HG02763 (cell line): ENCODE data around the gene CADM1.

Experiments used
- ATAC-seq: cut with Tn5 transposase; IDR thresholded peaks from one replicate; pipeline ENCODE4 v1.9.1; 2021; ENCODE audit warnings: mild to moderate bottlenecking, moderate library complexity; ENCODE audit not compliant: unreplicated experiment

CADM1 gene

DNA sequence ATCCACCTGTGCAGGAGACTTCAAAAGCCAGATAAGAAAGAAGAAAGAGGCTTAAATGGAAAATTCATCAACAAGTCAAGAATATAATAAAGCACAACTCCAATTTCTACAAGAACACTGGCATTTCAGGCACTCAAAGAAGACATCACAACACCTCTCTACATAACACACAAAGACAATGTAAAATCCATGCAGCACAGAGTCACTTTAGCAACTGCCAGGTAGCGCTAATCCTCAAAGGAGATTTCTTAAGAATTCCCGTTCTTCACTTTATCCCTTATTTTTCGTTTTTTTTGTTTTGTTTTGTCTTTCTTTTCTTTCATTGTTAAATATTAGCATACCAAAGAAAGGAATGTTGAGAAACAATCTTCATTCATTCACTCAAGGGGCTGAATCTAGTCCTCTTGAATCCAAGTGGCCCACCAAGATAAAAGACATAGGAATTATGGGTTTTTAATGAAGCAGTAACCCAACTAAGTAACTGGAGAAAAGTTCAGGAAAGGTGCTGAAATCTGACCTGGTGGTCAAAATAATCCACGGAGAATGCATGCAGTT, 95.0 kb downstream of the CADM1 start:
- ATAC-seq, result no peak

DNA sequence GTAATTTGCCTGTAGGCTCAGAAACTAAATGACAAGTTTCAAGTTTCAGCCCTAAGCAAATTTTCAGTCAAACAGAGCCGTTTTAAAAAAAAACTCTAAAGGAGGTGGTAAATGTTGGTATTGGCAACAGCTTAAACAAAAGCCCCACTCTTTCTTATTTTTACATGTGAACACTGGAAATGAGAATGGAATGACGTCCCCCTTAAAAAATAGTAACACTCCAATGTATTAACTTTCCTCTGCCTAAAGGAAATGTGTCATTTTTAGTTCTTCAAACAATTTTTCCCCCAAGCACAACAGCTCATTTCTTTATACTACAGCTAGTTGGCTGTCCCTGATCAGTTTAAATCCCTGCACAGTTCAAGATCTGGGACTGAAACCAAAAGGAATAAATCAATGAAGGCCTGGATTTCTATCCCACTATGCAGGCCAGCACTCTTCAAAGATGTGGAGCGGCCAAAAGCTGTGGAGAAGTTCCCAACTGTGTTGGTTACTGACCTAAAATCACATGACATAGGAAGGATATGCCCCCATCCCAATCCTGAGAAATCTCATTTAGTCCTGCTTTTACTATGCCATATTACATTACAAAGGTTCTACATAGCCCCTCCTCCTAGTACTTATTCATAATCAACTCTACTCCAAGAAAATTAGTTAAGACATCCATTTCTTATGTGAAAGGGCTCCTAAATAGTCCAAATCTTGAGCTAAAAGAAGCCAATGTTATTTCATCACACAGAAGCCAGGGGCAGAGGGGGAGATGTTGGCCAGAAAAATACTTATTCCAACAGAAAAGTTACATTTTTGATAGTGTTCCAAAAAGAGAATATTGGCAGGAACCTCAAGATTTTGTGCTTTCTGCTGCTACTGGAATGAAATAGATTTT, 95.9 kb downstream of the CADM1 start:
- no peak for ATAC-seq

DNA sequence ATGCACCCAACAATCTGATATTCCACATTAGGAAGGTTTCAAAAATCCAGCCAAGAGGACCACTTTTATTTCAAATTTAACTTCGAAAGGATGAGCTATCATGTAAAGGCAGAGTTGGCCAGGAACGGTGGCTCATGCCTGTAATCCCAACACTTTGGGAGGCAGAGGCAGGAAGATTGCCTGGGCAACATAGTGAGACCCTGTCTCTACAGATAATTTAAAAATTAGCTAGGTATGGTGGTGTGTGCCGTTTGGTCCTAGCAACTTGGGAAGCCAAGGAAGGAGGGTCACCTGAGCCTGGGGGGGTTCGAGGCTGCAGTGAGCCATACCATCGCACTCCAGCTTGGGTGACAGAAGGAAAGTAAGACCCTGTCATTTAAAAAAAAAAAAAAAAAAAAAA, 96.7 kb downstream of the CADM1 start:
- ATAC-seq, result no peak

DNA sequence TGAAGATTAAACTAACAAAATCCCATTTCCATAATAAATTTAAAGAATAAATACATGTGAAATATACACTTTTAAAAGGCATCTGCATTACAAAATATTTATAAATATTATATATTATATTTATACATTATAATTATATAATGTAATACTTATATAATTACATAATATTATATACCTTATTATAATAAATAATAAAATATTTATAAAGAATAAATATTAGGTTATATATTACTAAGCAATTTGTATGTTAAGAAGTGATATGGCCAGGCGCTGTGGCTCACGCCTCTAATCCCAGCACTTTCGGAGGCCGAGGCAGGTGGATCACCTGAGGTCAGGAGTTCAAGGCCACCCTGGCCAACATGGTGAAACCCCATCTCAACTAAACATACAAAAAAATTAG, 97.8 kb downstream of the CADM1 start:
- no peak for ATAC-seq

DNA sequence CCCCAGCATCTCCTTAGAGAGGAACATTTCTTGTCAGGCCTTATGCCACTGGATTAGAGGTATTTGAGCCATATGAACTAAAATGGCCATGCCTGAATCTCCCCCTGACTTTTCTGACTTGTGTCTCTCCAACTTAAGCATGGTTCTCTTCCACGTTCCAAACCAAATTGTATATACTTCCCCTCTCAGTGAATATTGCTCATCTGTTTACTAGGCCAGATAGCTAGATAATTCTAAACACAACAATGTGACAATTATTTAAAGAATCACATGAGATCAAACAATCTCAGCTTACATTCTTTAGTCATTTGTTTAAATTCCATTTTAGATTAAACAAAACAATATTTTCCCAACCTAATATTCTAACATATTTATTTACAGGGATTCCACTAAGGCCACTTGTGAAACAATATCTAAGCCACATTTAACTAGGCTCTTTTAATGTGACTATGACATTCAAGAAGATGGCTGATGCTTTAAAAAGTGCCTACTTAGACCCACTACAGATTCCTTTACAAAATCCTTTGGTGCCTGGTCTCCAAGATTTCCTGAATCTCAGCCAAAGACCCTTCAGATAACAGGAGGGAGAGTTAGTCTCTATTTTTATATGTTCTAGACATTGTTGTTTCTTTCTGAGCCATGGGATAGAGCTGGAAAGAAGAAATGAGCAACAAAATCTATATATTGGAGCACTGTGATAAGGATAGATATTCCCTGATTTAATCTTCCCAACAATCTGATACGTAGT, 105.7 kb downstream of the CADM1 start:
- no peak for ATAC-seq

DNA sequence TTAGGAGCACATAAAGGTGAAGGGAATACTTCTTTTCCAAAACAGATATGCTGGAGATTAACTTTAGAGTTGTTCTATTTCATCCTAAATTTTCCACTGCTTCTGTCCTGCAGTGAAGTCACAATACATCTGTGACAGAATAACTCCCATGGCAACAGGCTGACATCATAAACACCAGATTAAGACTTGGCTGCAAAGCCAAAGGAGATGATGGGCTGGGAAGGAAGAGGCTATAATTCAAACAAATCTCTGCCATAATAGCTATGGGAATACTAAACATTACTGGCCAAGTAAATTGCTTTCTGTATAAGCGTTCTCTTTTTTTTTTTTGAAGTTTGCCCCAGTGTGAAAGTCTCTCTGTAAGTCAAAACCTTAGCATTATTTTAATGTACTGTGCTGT, 107.7 kb downstream of the CADM1 start:
- no peak for ATAC-seq

DNA sequence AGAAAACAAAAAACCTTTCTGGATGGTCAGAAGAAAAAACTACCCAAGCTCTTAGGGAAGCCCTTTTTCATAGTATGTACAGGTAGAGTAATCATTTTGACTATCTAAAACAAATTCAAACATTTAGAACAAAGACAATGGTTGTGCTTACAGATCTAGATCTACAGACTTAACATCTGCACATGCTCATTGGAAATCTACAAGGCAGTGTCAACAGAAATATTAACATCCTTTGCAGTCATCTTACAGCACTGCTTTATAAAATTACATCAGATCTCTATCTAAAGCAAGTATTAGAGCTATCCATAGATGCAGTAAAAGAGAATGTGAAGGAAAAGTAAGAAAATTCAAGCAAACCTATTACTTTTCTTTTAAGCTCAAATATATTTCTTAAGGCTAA, 110.3 kb downstream of the CADM1 start:
- no peak for ATAC-seq

DNA sequence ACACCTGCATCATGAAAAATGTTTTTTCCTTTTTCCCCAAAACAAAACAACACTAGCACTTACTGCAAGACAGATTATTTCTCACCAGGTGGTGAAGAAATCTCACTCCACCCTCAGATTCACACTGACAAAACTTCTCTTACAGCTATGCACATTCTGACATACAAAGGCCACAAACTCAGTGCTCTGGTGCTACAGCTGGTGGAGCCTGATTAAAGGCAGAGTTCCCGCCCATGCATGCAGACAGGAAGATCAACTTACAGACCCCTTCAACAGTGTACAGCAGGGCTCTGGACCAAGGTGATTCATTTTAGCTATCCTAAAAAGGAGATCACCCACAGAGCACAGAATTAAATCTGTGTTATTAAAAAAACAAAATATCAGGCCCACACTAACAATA, 112.6 kb downstream of the CADM1 start:
- ATAC-seq, result no peak

DNA sequence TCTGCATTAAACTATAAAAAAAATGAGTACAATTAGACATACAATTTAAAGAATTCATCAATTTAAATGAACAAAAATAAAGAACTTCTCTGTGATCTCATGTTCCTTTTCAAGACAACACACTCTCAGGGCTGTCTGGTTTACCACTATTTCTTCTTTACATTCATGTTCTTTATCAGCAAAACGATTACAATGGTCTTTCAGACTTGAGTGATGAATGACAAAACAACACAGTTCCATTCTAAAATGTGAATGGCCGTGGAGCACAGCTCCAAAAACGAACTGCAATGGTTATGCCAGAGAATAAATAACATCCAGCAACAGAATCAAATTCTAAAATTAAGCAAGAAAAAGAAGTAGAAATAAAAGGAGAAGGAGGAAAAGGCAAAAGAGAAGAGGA, 113.1 kb downstream of the CADM1 start:
- ATAC-seq, result no peak

DNA sequence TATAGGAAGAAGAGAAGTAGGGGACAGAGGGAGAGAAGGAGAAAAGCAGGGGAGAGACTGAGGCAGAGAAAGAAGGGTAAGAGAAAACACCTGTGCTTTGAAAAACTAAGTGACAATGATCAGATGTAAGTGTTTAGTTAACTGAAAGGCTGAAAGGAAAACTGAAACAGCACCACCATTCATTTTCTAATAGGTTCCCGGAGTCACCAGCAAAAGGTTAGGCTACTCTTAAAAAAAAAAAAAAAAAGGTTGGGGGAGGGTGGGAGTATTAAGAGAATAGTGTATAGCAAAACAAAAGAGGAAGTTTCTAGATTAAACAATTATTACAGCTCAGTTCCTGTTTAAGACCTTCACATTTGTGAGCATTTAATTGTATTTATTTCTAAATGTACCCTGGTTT, 113.8 kb downstream of the CADM1 start:
- no peak for ATAC-seq

DNA sequence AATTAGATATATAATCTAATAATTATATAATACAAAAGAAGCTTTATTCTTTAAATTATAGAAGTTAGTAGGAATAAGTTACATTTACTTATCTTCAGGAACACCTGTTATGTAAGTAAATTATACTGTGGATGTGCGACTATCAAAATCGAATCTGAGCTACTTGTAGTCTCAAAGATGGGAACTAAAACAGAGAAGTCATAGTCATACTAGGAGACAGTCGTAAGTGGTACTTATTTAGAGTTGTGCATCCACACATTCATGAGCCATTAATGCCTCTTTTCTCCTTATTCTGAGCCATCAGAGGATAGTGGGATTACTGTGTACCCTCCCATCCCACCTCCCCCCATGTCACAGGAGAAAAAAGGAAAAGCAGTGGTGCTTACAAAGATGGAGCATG, 114.4 kb downstream of the CADM1 start:
- ATAC-seq, result no peak

DNA sequence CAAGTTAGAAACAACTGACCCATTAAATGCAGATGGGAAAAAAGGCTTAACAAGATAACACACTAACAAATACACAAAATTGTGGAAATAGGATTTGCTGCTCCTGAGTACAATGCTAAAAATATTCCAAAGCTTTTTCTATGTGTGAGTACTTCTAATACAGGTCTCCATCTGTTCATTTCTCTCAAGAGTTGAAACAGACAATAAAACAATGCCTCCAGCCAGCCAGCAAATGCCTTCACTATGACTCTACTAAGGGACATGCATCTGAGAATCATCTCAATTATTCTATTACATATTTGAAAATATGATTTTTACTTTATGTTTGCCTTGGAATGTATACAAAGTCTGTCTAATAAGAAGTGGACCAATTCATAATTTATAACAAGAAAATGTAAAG, 119.0 kb downstream of the CADM1 start:
- ATAC-seq, result no peak

DNA sequence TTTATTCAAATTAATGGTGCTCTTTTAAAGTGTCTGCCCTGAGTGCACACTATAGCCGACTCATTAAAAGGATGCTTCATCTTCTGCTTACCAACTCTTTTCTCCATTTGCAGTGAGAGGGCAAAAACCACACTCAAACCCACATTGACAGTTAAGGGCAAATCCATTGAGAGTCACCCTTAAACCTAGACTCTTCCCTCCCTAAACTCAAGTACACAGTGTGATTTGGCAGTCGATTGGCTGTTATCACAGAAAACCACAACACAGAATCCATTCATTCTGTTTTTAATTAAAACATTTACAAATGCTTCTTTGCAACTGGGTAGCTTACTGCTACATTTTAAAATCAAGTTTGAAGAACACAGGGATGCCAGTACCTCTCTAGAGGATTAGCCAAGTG, 120.0 kb downstream of the CADM1 start:
- ATAC-seq, result no peak

DNA sequence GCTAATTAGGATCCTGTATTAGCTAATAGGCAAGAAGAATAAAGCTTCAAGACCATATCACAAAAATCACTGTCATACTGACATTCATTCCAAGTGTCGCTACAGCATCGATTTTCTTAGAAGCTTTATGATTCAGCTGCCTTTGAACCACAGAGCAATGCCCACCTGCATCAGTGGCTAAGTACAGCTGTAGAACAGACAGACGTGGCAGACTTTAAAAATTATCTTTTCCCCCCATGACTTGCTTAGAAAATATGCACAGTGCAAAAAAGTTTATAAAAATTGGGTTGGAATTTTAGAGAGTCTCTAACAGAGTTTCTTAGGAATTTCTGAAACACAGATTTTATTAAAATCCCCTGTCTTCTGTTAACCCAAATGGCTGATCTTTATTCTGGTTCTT, 120.8 kb downstream of the CADM1 start:
- ATAC-seq, result no peak

DNA sequence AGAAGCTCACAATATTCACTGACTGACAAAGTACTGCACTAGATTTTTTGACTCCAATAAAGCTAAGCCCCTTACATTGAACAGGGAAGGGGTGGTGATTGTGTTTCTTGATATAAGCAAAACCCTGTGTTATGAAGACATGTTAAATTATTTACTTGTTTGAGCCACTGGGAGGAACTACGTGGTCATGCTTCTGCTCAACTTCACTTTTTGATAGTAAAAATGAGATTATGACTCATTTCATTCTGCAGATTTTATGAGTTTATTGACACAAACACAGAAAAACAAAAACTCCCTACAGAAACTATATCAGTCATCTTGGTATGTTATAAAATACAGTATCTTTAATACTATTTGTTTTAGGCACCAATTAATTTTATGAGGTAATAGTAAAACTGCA, 124.7 kb downstream of the CADM1 start:
- ATAC-seq, result no peak

DNA sequence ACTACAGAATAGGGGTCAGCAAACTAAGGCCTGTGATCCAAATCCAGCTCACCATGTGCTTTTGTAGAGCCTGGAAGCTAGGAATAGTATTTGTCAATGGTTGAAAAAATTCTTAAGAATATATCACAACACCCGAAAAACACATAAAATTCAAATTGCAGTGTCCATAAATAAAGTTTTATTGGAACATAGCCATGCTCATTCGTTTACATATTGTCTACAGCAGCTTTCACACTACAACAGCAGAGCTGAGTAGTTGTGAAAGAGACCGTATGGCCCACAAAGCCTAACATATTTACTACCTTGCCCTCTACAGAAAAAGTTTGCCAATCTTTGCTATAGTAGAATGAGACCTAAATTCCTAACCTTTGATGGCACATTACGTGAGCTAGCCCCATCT, 125.7 kb downstream of the CADM1 start:
- ATAC-seq, result no peak

DNA sequence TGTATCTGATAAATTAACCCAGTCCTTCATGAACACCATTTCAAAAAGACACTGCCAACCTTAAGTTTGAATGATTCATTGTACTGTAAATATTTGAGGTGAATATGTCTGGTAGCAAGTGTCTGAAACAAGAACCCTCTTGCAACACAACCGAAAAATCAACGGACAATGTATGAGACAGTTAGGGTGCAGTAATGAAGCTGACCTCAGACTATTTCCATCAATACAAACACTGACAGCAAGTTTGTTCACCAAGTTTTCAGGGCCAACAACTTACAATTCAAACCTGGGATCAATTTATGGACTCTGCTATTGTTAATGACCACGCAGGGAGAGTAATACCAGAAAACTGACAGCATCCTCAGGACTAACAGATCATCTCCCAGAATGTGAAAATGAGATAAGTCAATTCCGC, 126.3 kb downstream of the CADM1 start:
- ATAC-seq, result no peak

DNA sequence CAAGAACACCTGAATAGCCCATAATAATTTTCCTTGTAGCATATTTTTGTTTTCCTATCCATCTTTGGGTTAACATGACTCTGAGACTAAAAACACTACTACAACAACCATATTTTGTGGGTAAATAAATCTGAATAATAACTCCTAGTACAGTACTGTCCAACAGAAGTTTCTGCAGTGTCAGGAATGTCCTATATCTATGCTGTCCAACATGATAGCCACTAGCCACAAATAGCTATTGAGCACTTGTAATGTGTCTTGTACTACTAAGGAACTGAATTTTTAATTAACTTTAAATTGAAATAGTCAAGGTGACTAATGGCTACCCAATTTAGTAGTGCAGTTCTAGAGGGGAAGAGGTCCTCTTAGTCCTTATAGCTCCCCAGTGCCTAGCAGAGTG, 135.6 kb downstream of the CADM1 start:
- no peak for ATAC-seq

DNA sequence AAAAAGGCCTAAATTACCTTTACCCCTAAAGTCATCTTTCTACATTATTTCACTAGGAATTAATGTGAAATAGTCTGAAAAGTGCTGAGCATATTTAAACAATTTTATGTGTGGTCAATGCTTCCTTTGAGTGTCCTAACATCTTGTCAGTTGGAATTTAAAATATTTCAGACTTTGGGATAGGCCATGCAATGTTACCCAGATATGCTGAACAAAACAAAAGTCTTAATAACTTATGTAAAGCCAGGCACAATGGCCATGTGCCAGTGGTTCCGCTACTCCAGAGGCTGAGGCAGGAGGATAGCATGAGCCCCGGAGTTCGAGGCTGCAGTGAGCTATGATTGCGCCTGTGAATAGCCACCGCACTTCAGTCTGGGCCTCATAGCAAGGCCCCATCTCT, 137.4 kb downstream of the CADM1 start:
- no peak for ATAC-seq

DNA sequence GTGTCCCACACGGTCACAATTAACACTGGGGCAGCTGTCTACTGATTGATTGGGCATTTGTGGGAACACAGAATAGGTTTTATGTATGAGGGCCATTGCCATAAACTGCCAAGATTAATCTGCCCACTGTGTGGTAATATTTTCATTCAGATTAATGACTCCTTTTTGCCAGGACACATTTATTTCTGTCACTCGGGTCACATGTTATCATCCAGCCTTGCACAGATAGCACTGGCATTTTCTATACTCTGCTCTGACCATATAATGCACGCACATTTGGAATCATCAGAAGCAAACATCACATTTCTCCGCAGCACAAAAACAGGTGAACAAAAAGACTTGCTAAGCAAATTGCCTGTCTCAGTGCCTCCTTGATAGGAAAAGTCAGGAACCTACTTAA, 138.3 kb downstream of the CADM1 start:
- no peak for ATAC-seq

DNA sequence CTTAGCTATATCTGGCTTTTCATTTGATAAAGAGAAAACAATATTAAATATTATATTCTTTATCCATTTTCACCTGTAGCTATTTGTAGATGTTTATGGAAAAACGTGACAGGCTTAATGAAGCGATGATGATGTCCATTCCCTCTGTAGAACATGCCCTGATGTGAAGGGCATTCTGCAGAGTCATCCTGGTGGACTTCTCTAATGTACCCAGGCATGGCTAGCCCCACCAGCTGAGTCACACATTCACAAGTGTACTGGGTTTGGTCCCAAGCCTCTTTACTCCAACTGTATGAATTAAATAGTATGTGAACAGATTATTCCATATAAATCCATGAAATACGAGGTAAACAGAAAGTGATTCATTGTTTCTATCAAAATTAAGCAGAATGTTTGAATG, 139.3 kb downstream of the CADM1 start:
- no peak for ATAC-seq

DNA sequence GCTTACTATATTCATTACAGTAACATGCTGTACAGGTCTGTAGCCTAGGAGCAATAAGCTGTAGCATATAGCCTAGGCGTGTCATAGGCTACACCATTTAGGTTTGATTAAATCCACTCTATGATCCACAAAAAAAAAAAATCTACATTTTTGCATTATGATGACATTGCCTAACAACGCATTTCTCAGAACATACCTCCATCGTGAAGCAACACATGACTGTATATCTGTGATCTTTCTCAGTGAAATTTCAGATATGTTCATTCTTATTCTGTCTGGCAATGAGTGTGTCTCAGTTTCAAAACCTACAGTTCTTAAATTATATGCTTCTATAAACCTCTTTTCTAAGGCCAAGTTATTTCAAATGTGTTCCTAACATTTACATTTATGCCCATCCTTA, 140.3 kb downstream of the CADM1 start:
- no peak for ATAC-seq
